GM04503 (cell line): Measurements from ENCODE around the gene ZMIZ1.

ENCODE experiments used
- DNase-seq: peaks from one replicate; pipeline ENCODE4 v3.0.0-alpha.2; 2012; ENCODE audit warnings: low read depth

Gene ZMIZ1

GRCh38 chr10:79097021-79097872, 28.5 kb downstream of the ZMIZ1 start:
- DNase-seq, result no peak

- DNase-seq, result no peak
Measured at GRCh38 chr10:79098061-79098460, 29.3 kb downstream of the ZMIZ1 start.

DNA sequence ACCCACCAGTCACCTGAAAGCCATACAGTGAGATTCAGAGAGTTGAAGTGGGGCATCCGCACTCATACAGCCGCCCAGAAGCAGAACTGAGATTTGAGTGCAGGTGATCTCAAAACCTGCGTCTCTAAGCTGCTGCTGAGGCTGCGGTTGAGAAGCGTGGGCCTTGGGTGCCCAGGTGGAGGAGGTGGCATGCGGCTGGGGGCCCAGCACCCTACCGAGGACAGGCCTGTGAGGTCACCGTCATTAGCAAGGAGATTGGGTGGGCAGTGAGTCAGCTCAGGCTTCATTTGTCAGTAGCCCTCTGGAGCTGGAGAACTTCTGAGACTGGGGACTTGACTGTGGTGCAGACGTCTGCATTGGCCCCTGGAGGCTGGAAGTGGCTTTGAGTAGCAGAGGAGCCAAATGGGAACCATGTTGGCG, 29.8 kb downstream of the ZMIZ1 start:
- DNase-seq, result no peak

DNA sequence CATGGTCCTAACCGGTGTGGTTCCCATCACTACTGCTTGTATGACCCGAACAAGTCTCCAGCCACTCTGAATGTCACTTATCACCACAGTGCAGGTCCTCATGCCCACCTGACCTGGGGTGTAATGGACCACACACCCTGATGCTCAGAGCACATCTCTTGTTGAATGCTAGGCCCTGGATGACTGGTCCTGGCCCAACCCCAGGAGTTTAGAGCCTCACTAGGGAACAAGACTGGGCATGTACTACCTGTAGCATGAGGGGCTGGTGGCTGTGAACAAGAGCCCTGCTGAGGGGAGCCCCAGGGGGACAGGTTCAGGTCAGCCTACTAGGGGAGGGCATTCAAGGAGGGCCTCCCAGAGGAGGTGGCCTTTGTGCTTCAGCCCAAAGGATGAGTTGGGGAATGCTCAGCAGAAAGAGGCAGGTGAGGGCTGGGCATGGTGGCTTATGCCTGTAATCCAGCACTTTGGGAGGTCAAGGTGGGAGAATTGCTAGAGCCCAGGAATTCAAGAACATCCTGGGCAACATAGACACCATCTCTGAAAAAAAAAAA, 31.2 kb downstream of the ZMIZ1 start:
- DNase-seq, result no peak

GRCh38 chr10:79100771-79101170, 32.0 kb downstream of the ZMIZ1 start:
- no peak for DNase-seq

GRCh38 chr10:79101560-79102497, 33.1 kb downstream of the ZMIZ1 start:
- no peak for DNase-seq

- no peak for DNase-seq
Measured at GRCh38 chr10:79102498-79102874, 33.7 kb downstream of the ZMIZ1 start.

DNA sequence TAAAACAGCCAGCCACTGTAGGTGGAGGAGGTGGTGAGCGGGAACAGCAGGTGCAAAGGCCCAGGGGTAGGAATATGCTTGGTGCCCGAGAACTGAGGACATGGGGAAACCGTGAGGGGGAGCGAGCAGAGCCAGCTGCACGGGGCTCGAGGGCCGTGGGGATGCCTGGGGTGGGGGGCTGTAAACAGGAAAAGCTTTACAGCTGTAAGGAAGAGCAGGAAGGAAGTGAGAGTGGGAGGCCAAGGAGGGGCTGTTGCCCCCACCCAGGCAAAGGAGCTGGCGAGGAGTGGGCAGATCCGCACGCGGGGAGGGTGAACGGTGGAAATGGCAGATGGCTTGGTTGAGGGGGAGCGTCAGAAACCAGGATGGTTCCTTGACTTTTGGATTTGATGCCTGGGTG, 34.4 kb downstream of the ZMIZ1 start:
- no peak for DNase-seq

- DNase-seq, result no peak
Measured at GRCh38 chr10:79103585-79103984, 34.8 kb downstream of the ZMIZ1 start.

- no peak for DNase-seq
Measured at GRCh38 chr10:79105150-79105739, 36.5 kb downstream of the ZMIZ1 start.

- no peak for DNase-seq
Measured at GRCh38 chr10:79105818-79106217, 37.1 kb downstream of the ZMIZ1 start.

GRCh38 chr10:79106256-79107050, 37.7 kb downstream of the ZMIZ1 start:
- DNase-seq, result no peak

GRCh38 chr10:79107736-79108264, 39.0 kb downstream of the ZMIZ1 start:
- no peak for DNase-seq

DNA sequence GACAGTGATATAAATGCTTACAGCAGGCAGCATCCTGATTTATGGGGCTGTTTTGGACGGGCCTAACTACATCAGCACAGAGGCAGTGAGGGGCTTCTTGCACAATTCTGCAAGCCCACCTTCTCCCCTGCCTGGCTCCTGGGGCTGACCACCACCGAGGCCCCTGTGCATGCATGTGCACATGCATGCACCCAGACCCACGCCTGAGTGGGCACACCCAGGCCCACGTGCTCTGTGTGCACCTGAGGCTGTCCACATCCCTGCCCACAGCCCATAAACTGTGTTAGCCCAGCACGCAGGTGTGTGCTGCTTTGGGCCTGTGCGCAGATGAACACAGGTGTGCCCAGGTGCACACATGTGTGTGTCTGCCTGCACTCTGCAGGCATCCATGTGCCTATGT, 40.0 kb downstream of the ZMIZ1 start:
- DNase-seq, result no peak

DNA sequence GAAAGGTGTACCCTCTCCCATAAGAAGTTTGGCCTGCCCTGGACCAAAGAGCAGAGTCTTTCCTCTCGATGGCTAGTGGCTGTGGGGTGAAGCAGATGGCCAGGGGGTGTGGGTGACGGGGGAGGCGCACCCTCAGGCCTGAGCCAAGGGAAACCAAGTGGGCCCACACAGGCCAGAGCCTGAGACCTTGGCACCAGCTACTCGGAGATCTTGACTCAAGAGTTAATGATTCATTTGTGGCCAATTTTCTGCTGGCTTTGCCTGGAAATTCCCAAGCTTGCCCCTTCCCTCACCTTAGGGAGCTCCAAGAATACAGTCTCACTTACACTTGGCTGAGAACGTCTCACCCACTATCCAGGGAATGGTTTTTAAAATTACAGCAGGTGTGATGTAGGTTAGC, 42.7 kb downstream of the ZMIZ1 start:
- no peak for DNase-seq

DNA sequence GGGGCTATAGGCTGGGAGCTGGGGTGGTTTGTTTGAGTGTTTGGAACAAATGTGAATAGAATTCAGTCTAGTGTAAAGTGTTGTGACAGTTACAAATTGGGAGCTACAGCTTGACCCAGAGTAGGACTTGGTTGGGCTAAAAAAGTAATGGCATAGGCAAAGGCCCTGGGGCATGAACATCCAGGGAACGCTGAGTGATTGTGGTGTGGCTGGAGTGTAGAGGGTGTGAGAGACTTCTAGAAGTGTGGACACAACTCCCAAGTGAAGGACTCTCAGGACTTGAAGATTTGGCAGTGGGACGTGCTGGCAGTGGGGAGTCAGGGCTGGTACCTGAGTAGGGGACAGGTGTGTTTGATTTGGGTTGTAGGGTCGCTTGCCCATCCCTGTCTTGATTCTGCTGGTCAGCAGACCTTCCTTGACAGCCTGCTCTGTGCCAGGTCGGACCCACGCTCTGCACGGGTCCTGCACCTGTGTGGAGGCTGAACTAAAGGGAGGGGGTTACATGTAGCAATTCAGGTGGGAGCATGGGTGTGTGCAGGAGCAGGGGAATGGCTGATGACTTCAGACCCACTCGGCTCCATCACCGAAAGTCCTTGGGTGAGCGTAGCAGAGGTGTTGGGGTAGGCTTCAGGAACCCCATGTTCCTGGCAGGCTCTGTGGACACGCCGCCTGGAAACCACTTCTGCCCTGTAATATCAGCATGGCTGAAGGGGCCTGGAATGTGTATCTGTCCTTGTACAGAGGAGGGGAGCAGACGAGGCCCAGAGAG, 43.3 kb downstream of the ZMIZ1 start:
- DNase-seq, result no peak

DNA sequence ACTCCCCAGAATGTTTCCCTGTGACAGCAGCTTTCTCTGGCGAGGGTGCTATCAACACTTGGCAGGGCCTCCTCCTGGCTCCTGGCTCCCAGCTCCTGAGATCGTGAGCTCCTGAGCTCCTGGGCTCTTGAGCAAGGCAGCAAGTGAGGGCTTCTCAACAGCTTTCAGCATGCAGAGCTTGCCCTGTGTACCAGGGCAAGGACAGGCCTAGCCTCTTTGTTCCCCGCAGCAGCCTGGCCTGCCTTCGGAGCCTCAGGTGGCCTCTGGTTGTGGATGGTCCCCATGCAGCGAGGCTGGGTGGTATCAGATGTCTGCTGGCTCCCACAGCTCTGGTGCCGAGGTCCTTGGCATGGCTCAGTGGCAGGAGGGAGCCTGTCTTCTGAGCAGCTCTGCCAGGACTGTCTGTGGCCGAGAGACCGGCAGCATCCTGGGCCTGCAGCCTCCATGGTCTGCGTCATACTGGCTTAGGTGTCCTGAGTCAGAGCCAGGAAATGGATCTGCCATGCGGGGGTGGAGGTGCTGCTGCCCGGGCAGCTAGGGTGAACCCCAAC, 44.2 kb downstream of the ZMIZ1 start:
- peak; percentile 37 for DNase-seq

GRCh38 chr10:79113827-79114226, 45.1 kb downstream of the ZMIZ1 start:
- no peak for DNase-seq

GRCh38 chr10:79115302-79115701, 46.5 kb downstream of the ZMIZ1 start:
- no peak for DNase-seq

DNA sequence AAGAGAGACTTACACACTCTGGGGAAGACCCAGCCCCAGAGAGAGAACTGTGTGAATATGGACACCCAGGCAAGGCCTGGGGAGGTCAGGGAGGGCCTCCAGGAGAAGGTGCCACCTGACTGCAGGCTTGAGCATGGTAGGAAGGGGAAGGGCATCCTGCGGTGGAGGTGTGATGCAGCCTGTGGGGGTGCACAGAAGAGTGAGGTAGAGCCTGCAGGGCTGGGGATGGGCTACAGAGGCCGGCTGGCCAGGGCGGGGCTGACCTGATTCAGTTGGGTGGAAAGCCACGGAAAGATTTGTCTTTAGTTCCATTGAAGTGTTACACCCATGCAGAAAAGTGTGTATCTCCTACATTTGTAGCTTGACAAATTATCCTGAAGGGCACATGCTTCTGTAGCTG, 47.6 kb downstream of the ZMIZ1 start:
- DNase-seq, result no peak
